ENCODE measurements around the gene ZNF77. TPM values are rescaled to one million over a fixed set of nuclear protein-coding genes. Genes with fewer than 3 reads are reported as not detected.
"Not testable (repeated sequence)": the region's sequence is repeated elsewhere in the genome, so short reads cannot be mapped to it uniquely, and the experiment has no call there.

Gene ZNF77
- 1.4 TPM for total RNA-seq

DNA sequence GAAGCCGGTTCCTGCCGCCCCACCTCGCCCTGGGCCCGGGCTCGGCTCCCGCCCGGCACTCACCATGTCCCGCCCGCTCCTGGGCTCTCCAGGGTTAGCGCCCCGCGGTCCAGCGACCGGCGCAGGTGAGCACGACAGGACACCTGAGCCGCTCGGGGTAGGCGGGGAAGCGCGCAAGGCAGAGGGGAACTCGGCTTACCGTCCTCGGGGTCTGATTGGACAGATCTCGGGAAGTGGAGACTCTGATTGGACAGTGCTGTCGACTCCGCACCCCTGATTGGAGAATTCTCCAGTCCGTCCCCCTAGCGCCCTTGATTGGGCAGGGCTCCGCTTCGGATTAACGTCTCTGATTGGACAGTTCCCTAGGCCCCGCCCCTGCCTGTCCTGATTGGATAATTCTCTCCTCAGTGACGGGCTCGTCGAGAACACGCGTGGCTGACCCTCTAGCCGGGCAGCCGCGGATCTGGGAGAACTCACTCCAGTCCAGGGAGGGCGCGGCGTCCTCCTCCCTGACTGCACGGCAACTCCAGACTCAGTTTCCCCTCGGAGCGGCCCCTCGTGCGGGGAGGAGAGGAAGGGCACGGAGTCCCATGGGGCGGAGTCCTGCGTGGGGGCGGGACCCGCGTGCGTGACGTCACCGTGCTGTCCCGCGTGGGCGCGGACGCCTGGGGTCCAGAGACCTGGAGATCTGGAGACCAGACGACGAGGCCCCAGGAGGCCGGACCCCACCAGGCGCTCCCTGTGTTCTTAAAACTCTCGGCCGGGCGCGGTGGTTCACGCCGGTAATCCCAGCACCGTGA lies at the start of gene ZNF77:
TSS of gene ZNF77 (minus strand) at position 197 of the 800 bp plus-strand sequence. CDS start at position 66, 131 bp downstream.
- Histone ChIP-seq H3K27me3 (ENCODE audit: insufficient read depth, low read length) (no peaks in the 10 kb centered on the region), H3K4me1 (ENCODE audit: insufficient read depth, low read length) (peaks cover 32% of the 10 kb centered on the region), H3K4me3 (ENCODE audit: low read length) (peak within 1 kb of the TSS; percentile 68), H3K9me3 (ENCODE audit: low read depth, low read length) (no peaks in the 10 kb centered on the region)

GRCh38 chr19:2993579-2993978 lies 48.8 kb upstream of the ZNF77 start:
- no peak overlapping the region for H3K4me3 ChIP-seq (ENCODE audit: low read length)
- no peaks in the 10 kb centered on the region for H3K27me3 ChIP-seq (ENCODE audit: insufficient read depth, low read length)
- no peaks in the 10 kb centered on the region for H3K9me3 ChIP-seq (ENCODE audit: low read depth, low read length)
- no peaks in the 10 kb centered on the region for H3K4me1 ChIP-seq (ENCODE audit: insufficient read depth, low read length)

- H3K9me3 ChIP-seq (ENCODE audit: low read depth, low read length) = no peaks in the 10 kb centered on the region
- H3K4me1 ChIP-seq (ENCODE audit: insufficient read depth, low read length) = no peaks in the 10 kb centered on the region
- no peak overlapping the region for H3K4me3 ChIP-seq (ENCODE audit: low read length)
- H3K27me3 ChIP-seq (ENCODE audit: insufficient read depth, low read length) = no peaks in the 10 kb centered on the region
Observed at GRCh38 chr19:2992958-2993357, 48.2 kb upstream of the ZNF77 start.

DNA sequence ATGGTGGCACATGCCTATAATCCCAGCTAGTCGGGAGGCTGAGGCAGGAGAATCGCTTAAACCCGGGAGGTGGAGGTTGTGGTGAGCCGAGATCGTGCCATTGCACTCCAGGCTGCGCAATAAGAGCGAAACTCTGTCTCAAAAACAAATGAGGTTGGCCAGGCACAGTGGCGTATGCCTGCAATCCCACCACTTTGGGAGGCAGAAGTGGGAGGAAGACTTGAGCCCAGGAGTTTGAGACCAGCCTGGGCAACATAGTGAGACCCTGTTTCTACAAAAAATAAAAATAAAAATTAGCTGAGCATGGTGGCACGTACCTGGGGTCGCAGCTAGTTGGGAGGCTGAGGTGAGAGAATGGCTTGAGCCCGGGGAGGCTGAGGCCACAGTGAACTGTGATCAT lies 47.6 kb upstream of the ZNF77 start:
- H3K4me1 ChIP-seq (ENCODE audit: insufficient read depth, low read length); H3K4me3 ChIP-seq (ENCODE audit: low read length); H3K9me3 ChIP-seq (ENCODE audit: low read depth, low read length); H3K27me3 ChIP-seq (ENCODE audit: insufficient read depth, low read length): not testable (repeated sequence)

- H3K4me1 ChIP-seq (ENCODE audit: insufficient read depth, low read length) = no peaks in the 10 kb centered on the region
- H3K27me3 ChIP-seq (ENCODE audit: insufficient read depth, low read length) = no peaks in the 10 kb centered on the region
- no peak overlapping the region for H3K4me3 ChIP-seq (ENCODE audit: low read length)
- H3K9me3 ChIP-seq (ENCODE audit: low read depth, low read length) = no peaks in the 10 kb centered on the region
Observed at GRCh38 chr19:2989236-2989946, 44.6 kb upstream of the ZNF77 start.

GRCh38 chr19:2988568-2988967 lies 43.8 kb upstream of the ZNF77 start:
- no peak overlapping the region for H3K4me3 ChIP-seq (ENCODE audit: low read length)
- peaks cover 7% of the 10 kb centered on the region for H3K4me1 ChIP-seq (ENCODE audit: insufficient read depth, low read length)
- peaks cover 5% of the 10 kb centered on the region for H3K27me3 ChIP-seq (ENCODE audit: insufficient read depth, low read length)
- no peaks in the 10 kb centered on the region for H3K9me3 ChIP-seq (ENCODE audit: low read depth, low read length)

DNA sequence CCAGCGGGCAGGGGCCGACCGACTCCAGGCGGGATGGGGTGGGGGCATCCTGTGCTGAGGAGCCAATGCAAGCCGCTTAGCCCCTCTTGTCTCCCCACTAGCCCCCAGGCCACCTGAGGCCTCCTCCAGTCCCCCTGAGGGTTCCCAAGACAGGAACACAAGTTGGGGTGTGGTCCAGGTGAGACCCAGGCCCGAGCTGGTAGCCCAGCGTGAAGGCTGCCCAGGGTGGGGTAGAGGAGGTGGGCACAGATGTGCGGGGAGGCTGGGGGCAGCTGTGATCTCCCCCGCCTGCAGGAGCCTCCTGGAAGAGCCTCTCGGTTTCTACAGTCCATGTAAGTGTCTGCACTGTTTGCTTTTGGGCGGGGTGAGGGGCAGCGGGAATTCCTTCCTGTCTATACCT lies 43.0 kb upstream of the ZNF77 start:
- no peaks in the 10 kb centered on the region for H3K9me3 ChIP-seq (ENCODE audit: low read depth, low read length)
- H3K27me3 ChIP-seq (ENCODE audit: insufficient read depth, low read length) = peaks cover 6% of the 10 kb centered on the region
- peaks cover 9% of the 10 kb centered on the region for H3K4me1 ChIP-seq (ENCODE audit: insufficient read depth, low read length)
- H3K4me3 ChIP-seq (ENCODE audit: low read length) = no peak overlapping the region

- peaks cover 6% of the 10 kb centered on the region for H3K27me3 ChIP-seq (ENCODE audit: insufficient read depth, low read length)
- H3K4me1 ChIP-seq (ENCODE audit: insufficient read depth, low read length) = peaks cover 9% of the 10 kb centered on the region
- H3K9me3 ChIP-seq (ENCODE audit: low read depth, low read length) = no peaks in the 10 kb centered on the region
- no peak overlapping the region for H3K4me3 ChIP-seq (ENCODE audit: low read length)
Observed at GRCh38 chr19:2986951-2987524, 42.3 kb upstream of the ZNF77 start.

- Histone ChIP-seq H3K4me1 (ENCODE audit: insufficient read depth, low read length) (peaks cover 9% of the 10 kb centered on the region), H3K27me3 (ENCODE audit: insufficient read depth, low read length) (peaks cover 6% of the 10 kb centered on the region), H3K4me3 (ENCODE audit: low read length) (no peak overlapping the region), H3K9me3 (ENCODE audit: low read depth, low read length) (no peaks in the 10 kb centered on the region)
Observed at GRCh38 chr19:2984215-2984528, 39.4 kb upstream of the ZNF77 start.

- Histone ChIP-seq H3K9me3 (ENCODE audit: low read depth, low read length) (no peaks in the 10 kb centered on the region), H3K4me3 (ENCODE audit: low read length) (no peak overlapping the region), H3K27me3 (ENCODE audit: insufficient read depth, low read length) (peaks cover 6% of the 10 kb centered on the region), H3K4me1 (ENCODE audit: insufficient read depth, low read length) (peaks cover 9% of the 10 kb centered on the region)
Observed at GRCh38 chr19:2983351-2984214, 38.8 kb upstream of the ZNF77 start.

DNA sequence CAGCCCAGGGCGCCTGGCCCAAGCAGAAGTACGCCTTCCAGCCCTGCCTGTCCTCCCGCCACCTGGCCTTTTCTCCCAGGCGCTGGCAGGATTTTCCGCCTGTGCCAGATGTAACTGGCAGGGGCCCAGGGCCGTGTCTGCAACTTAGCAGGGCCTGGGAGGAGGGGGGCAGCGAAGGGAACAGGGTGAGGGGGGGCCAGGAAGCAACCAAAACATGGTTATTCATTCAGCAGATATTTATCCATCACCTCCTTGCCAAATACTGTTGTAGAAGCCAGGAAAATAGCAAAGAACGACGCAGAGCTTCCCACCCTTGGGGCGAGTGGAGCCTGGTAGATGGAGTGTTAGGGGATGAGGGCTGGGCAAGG lies 38.2 kb upstream of the ZNF77 start:
- Histone ChIP-seq H3K4me3 (ENCODE audit: low read length) (no peak overlapping the region), H3K9me3 (ENCODE audit: low read depth, low read length) (no peaks in the 10 kb centered on the region), H3K27me3 (ENCODE audit: insufficient read depth, low read length) (peaks cover 6% of the 10 kb centered on the region), H3K4me1 (ENCODE audit: insufficient read depth, low read length) (peaks cover 9% of the 10 kb centered on the region)

DNA sequence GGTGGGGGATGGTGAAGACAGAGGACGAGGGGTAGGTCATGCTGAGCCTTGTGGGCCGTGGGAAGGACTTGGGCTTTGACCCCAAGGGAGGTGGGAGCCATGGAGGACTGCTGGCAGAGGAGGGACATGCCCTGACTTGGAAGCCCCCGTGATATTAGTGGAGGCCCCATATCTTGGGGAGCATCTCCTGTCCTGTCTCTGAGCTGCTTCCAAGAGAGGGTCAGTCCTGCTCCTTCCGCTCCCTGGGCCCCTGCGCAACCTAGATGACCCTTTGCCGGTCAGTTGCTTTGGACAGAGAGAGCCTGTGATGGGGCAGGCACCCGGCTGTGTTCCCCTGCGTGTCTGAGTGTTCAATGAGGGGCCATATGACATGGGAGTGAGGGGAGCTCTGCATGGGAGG lies 37.8 kb upstream of the ZNF77 start:
- H3K27me3 ChIP-seq (ENCODE audit: insufficient read depth, low read length) = peaks cover 6% of the 10 kb centered on the region
- no peak overlapping the region for H3K4me3 ChIP-seq (ENCODE audit: low read length)
- H3K4me1 ChIP-seq (ENCODE audit: insufficient read depth, low read length) = peaks cover 12% of the 10 kb centered on the region
- no peaks in the 10 kb centered on the region for H3K9me3 ChIP-seq (ENCODE audit: low read depth, low read length)

DNA sequence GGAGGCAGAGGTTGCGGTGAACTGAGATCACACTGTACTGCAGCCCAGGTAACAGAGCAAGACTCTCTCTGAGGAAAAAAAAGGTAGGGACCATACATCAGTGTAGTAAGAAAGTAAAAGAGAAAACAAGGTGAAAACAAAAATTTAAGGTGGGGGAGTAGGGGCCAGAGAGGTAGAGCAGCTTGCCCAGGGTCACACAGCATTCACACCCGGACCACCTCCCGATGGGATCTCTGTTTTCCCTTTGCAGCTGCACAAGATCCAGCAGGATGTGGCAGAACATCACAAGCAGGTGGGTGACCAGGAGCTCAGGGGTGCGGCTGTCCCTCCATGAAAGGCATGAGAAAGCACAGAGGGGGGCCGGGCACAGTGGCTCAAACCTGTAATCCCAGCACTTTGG lies 37.1 kb upstream of the ZNF77 start:
- Histone ChIP-seq H3K9me3 (ENCODE audit: low read depth, low read length) (no peaks in the 10 kb centered on the region), H3K4me1 (ENCODE audit: insufficient read depth, low read length) (peaks cover 16% of the 10 kb centered on the region), H3K27me3 (ENCODE audit: insufficient read depth, low read length) (peaks cover 6% of the 10 kb centered on the region), H3K4me3 (ENCODE audit: low read length) (no peak overlapping the region)

DNA sequence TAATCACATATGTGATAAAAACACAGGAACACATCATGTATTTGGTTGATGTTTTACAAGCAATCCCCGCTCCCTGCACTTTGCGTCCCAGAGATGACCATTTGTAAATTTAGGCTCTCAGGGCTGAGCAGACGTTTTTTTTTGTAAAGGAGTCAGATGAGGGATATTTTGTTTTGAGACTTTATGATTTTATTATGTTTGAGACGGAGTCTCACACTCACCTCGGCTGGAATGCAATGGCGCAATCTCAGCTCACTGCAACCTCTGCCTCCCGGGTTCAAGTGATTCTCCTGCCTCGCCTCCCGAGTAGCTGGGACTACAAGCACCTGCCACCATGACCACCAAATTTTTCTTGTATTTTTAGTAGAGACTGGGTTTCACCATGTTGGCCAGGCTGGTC lies 34.0 kb upstream of the ZNF77 start:
- H3K9me3 ChIP-seq (ENCODE audit: low read depth, low read length) = no peaks in the 10 kb centered on the region

More for the DNA sequence above, 34.0 kb upstream of the ZNF77 start:
- peaks cover 38% of the 10 kb centered on the region for H3K4me1 ChIP-seq (ENCODE audit: insufficient read depth, low read length)
- no peak overlapping the region for H3K4me3 ChIP-seq (ENCODE audit: low read length)
- H3K27me3 ChIP-seq (ENCODE audit: insufficient read depth, low read length) = peaks cover 3% of the 10 kb centered on the region

All from mononuclear cell (primary cell).